ENCODE data around the gene SUCLG1. TPM values are rescaled to one million over a fixed set of nuclear protein-coding genes. Genes with fewer than 3 reads are reported as not detected.
"Not testable (repeated sequence)": the region's sequence is repeated elsewhere in the genome, so short reads cannot be mapped to it uniquely, and the experiment has no call there.

The SUCLG1 gene
- total and polyA plus RNA-seq, 2 of the 8 experiments (the other 6 are each of a cell fraction or from before 2014, with no cell fraction given): 19.9 to 40.0 TPM

DNA sequence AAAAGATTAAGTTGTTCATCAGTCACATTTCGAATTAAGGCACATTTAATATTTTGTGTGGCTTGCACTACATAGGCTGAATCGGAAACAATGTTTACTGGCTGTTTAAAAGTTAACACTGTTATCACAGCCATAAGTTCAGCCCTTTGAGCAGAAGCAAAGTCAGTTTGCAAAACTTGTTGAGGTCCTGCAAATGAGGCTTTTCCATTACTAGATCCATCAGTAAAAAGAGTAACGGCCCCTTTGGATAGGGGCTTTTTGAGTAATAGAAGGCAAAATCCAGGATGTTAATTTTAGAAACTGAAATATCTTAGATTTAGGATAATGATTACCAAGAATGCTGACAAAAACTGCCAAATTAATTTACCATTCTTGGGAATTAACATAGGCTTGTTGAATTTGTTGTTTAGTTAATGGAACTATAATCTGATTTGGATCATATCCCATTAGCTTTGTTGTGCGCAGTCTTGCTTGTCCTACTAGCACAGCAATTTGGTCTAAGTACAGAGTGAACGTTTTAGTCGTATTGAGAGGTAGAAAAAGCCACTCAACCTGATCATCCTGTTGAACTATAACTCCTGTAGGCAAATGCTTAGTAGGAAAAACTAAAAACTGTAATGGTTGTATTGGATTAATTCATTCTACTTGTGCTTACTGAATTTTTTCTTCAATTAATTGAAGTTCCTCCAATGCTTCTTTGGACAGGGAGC is 13.9 kb upstream of the SUCLG1 start (continued):
- TF ChIP-seq RXRA (IDR thresholded peaks at IDR 0.05; ENCODE audit: insufficient read depth, low read depth, low read length): no peak
- no peak for TF ChIP-seq KDM1A (IDR thresholded peaks at IDR 0.05; ENCODE audit: borderline replicate concordance, low read length)

DNA sequence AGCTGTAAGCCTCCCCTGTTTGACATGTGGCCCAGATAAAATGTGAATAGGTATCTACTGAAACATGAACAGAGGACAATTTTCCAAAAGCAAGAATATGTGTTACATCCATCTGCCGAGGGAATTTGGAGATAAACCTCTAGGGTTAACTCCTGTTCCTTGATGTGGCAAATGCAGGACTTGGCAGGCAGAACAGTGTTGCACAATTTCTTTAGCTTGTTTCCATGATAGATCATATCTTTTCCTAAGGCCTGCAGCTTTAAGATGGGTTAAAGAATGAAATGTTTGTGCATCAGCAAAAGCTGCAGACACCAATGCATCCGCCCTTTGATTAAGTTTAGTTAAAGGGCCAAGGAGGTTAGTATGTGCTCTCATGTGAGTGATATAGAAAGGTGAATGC is 13.3 kb upstream of the SUCLG1 start:
- H3K18ac ChIP-seq (ENCODE audit: extremely low read depth, low read length); H3K4ac ChIP-seq (replicated peaks; ENCODE audit: insufficient read length, low read depth, low read length); H3K79me1 ChIP-seq (ENCODE audit: low read depth, low read length); H4K8ac ChIP-seq (ENCODE audit: extremely low read depth, insufficient read depth, low read length); H3K4me2 ChIP-seq (ENCODE audit: insufficient read depth in 1 of 2, low read depth in 2 of 2, low read length in 2 of 2); H3K36me3 ChIP-seq (ENCODE audit: control insufficient read depth in 2 of 4, insufficient read depth in 4 of 4, low read length in 3 of 4); H4K5ac ChIP-seq (ENCODE audit: insufficient read length, low read depth, low read length); DNase-seq (ENCODE audit: low read depth in 1 of 2, low spot score in 2 of 2); H3K4me3 ChIP-seq (ENCODE audit: extremely low read depth in 1 of 4, insufficient read depth in 2 of 4, low read depth in 3 of 4, low read length in 4 of 4); H2BK20ac ChIP-seq (ENCODE audit: low read length); H3K23me2 ChIP-seq (ENCODE audit: low read depth, low read length); H2BK15ac ChIP-seq (ENCODE audit: low read length); POLR2A ChIA-PET (ENCODE audit: partially characterized antibody); H2AK5ac ChIP-seq (ENCODE audit: low read depth, low read length); H3K27me3 ChIP-seq (replicated peaks in 1 of 4; ENCODE audit: control insufficient read depth in 3 of 4, extremely low read depth in 1 of 4, insufficient read depth in 3 of 4, low read length in 3 of 4); H3K23ac ChIP-seq (ENCODE audit: insufficient read length); H3K14ac ChIP-seq (ENCODE audit: insufficient read length); FAIRE-seq; H2BK120ac ChIP-seq (replicated peaks; ENCODE audit: low read depth, low read length); H3K9ac ChIP-seq (replicated peaks in 1 of 4; ENCODE audit: extremely low read depth in 1 of 4, low read depth in 3 of 4, low read length in 3 of 4); H4K91ac ChIP-seq (replicated peaks; ENCODE audit: insufficient read length, low read length); H3K56ac ChIP-seq (replicated peaks; ENCODE audit: insufficient read length, low read depth, low read length); H2BK12ac ChIP-seq (ENCODE audit: low read depth, low read length); H2AFZ ChIP-seq (ENCODE audit: low read length); H2BK5ac ChIP-seq (ENCODE audit: low read depth, low read length); H3K4me1 ChIP-seq (replicated peaks in 1 of 4; ENCODE audit: control insufficient read depth in 3 of 4, insufficient read depth in 4 of 4, low read length in 3 of 4); H3K79me2 ChIP-seq (ENCODE audit: control insufficient read depth in 1 of 2, insufficient read depth in 2 of 2, low read length in 2 of 2); H3K27ac ChIP-seq (ENCODE audit: low read depth, low read length); H4K20me1 ChIP-seq (replicated peaks in 1 of 2; ENCODE audit: control insufficient read depth in 1 of 2, insufficient read depth in 2 of 2, low read length in 2 of 2): not testable (repeated sequence)
- CTCF ChIA-PET (ENCODE audit: partially characterized antibody): interaction anchor here (0.7 to 0.8 kb wide), 2 partner anchors 22 to 159 kb away, joined by 3 read pairs; no protein-coding TSS in a partner anchor
- peaks cover 22 to 34% of the 10 kb centered on the region in 2 experiments for H3K9me3 ChIP-seq (ENCODE audit: insufficient read depth in 2 of 2, low read depth in 1 of 2, low read length in 1 of 2)
- WGBS, 2 experiments (ENCODE audit: extremely low coverage in 1 of 2, insufficient coverage in 1 of 2, insufficient read length in 1 of 2, insufficient replicate concordance in 2 of 2, low coverage in 1 of 2, low lambda C conversion rate in 2 of 2, missing lambda C conversion rate in 1 of 2): 85% methylated on average over 2 of the region's 2 CpGs; no CpG with 5 or more reads in 1 of the 2 experiments

Measured in H1 (cell line).